ENCODE results near the gene CA10.

The CA10 gene

GRCh38 chr17:51630101-51630671 is 528.3 kb downstream of the CA10 start:
- ATAC-seq, result no peak
- TF ChIP-seq ZFP3 (CRISPR knock-in tag; IDR thresholded peaks at IDR 0.05) (no peak), PATZ1 (CRISPR knock-in tag; IDR thresholded peaks at IDR 0.05; ENCODE audit: borderline replicate concordance) (no peak), ZNF70 (CRISPR knock-in tag; IDR thresholded peaks at IDR 0.05) (no peak), ARNTL (CRISPR knock-in tag; IDR thresholded peaks at IDR 0.05; ENCODE audit: borderline replicate concordance, low read depth) (no peak), BACH2 (CRISPR knock-in tag; IDR thresholded peaks at IDR 0.05; ENCODE audit: borderline replicate concordance) (no peak), TCF4 (CRISPR knock-in tag; IDR thresholded peaks at IDR 0.05; ENCODE audit: borderline replicate concordance) (no peak), CSRNP3 (CRISPR knock-in tag; IDR thresholded peaks at IDR 0.05) (no peak)

- TF ChIP-seq OSR1 (CRISPR knock-in tag; IDR thresholded peaks at IDR 0.05) (no peak), BACH2 (CRISPR knock-in tag; IDR thresholded peaks at IDR 0.05; ENCODE audit: borderline replicate concordance) (no peak), CSDC2 (CRISPR knock-in tag; IDR thresholded peaks at IDR 0.05) (no peak), ZFP3 (CRISPR knock-in tag; IDR thresholded peaks at IDR 0.05) (no peak), ESRRG (CRISPR knock-in tag; IDR thresholded peaks at IDR 0.05) (no peak), RARB (CRISPR knock-in tag; IDR thresholded peaks at IDR 0.05) (no peak), SNAI2 (CRISPR knock-in tag; IDR thresholded peaks at IDR 0.05) (no peak), ZFP30 (CRISPR knock-in tag; IDR thresholded peaks at IDR 0.05) (no peak), ZNF8 (CRISPR knock-in tag; IDR thresholded peaks at IDR 0.05) (no peak), ISL1 (CRISPR knock-in tag; IDR thresholded peaks at IDR 0.05) (no peak), CSRNP3 (CRISPR knock-in tag; IDR thresholded peaks at IDR 0.05) (no peak), ZC3H10 (CRISPR knock-in tag; IDR thresholded peaks at IDR 0.05) (no peak), CREB5 (CRISPR knock-in tag; IDR thresholded peaks at IDR 0.05; ENCODE audit: low read depth) (no peak), PATZ1 (CRISPR knock-in tag; IDR thresholded peaks at IDR 0.05; ENCODE audit: borderline replicate concordance) (no peak), POU6F1 (CRISPR knock-in tag; IDR thresholded peaks at IDR 0.05; ENCODE audit: borderline replicate concordance, low read depth) (no peak), ARNTL (CRISPR knock-in tag; IDR thresholded peaks at IDR 0.05; ENCODE audit: borderline replicate concordance, low read depth) (no peak), GLIS3 (CRISPR knock-in tag; IDR thresholded peaks at IDR 0.05) (no peak), TOX (CRISPR knock-in tag; IDR thresholded peaks at IDR 0.05; ENCODE audit: borderline replicate concordance) (no peak)
Measured at GRCh38 chr17:51629232-51629631, 529.3 kb downstream of the CA10 start.

GRCh38 chr17:51627779-51628178 is 530.7 kb downstream of the CA10 start:
- no peak for ATAC-seq
- TF ChIP-seq GLIS3 (CRISPR knock-in tag; IDR thresholded peaks at IDR 0.05) (no peak), BACH2 (CRISPR knock-in tag; IDR thresholded peaks at IDR 0.05; ENCODE audit: borderline replicate concordance) (no peak), ZFP3 (CRISPR knock-in tag; IDR thresholded peaks at IDR 0.05) (no peak), ZNF565 (CRISPR knock-in tag; conservative IDR thresholded peaks at IDR 0.05; ENCODE audit: low read depth) (no peak), TCF4 (CRISPR knock-in tag; IDR thresholded peaks at IDR 0.05; ENCODE audit: borderline replicate concordance) (no peak), PATZ1 (CRISPR knock-in tag; IDR thresholded peaks at IDR 0.05; ENCODE audit: borderline replicate concordance) (no peak), TSHZ2 (CRISPR knock-in tag; IDR thresholded peaks at IDR 0.05) (no peak), ISL1 (CRISPR knock-in tag; IDR thresholded peaks at IDR 0.05) (no peak), OSR1 (CRISPR knock-in tag; IDR thresholded peaks at IDR 0.05) (no peak), TOX (CRISPR knock-in tag; IDR thresholded peaks at IDR 0.05; ENCODE audit: borderline replicate concordance) (no peak)

More at GRCh38 chr17:51629232-51629631, 529.3 kb downstream of the CA10 start:
- ATAC-seq, result no peak
